Measurements from ENCODE around the gene ARL11.

The ARL11 gene

GRCh38 chr13:49649244-49649962 lies 21.1 kb downstream of the ARL11 start:
- DNase-seq (ENCODE audit: low spot score) = no peak

GRCh38 chr13:49649963-49650312 lies 21.6 kb downstream of the ARL11 start:
- no peak for DNase-seq (ENCODE audit: low spot score)

DNA sequence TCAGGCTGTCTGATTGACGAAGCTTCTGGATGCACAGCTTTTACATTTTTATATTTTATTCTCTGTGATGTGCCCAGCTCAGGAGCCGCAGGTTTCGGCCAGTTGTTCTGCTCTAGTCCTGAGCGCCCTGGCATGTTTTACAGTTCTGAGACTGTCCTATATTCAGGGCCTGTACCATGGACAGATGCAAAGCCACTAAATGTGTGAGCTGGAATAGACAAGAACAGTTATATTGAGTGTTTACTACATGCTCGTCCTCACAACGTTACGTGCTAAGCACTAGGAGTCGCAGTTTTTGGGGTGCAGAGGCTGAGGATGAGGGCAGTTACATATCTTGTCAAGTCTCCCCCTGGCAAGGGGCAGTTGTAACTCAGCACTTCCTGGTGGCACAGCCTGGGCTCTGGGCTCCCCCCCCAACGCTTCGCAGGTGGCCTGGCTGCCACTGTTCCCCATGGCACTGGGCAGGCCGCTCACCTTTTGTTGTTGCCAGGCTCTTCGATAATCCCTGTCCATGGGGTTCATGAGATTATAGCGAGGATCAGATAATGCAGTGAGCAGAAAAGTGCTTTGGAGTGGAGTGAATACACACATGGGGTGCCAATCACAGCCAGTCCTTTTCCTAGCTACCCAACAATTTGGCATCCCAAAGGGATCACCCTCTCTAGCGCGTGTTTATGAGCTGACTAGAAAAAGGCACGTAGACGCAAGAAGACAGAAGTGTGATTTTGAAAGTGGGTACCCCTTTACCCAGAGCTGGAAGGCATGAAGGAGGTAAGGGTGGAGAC lies 23.5 kb downstream of the ARL11 start:
- DNase-seq (ENCODE audit: low spot score) = no peak

- no peak for DNase-seq (ENCODE audit: low spot score)
These were observed 24.3 kb downstream of the ARL11 start for GRCh38 chr13:49652355-49653305.

DNA sequence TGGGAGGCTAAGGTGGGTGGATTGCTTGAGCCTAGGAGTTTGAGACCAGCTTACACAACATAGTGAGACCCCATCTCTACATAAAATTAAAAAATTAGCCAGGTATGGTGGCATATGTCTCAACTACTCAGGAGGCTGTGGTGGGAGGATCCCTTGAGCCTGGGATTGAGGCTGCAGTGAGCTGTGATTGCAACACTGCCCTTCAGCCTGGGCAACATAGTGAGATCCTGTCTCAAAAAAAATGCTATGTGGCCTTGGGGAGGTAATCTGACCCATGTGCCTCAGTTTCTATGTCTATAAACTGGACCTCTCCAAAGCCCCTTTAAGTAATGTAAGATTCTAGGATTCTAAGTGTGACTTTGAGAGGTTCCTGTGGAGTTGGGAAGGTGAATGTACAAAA lies 25.2 kb downstream of the ARL11 start:
- no peak for DNase-seq (ENCODE audit: low spot score)

DNA sequence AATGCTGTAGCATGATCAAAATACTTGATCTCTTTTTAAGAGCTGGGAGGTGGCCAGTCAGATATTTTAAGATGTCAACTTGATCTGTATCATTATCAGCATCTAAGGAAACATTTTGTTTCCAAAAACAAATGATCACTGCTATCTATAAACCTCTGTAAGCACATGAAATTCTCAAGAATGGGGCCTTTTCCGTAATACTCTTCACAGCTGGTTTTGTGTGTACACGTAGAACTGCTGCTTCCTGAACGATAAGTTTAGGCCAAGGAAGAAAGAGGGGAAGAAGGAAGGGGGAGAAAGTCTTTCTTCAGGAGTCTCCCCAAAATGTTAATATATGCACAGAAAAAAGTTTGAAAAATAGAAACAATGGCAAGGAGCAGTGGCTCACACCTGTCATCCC lies 25.7 kb downstream of the ARL11 start:
- no peak for DNase-seq (ENCODE audit: low spot score)

DNA sequence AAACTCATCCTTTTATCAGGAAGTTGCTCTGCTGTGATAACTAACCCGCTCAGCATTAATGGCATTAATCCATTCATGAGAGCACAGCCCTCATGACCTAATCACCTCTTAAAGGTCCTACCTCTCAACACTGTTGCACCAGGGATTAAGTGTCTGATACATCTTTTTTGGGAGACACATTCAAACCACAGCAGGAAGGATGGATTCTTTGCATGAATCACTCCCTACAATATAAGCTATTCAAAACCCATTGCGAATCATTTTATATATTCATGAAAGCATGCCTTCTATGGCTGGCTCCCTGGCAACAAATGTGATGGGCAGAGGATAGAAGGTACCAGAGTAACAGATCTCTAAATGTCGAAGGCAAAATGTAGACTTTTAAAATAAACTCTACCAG lies 27.6 kb downstream of the ARL11 start:
- DNase-seq (ENCODE audit: low spot score) = no peak

DNA sequence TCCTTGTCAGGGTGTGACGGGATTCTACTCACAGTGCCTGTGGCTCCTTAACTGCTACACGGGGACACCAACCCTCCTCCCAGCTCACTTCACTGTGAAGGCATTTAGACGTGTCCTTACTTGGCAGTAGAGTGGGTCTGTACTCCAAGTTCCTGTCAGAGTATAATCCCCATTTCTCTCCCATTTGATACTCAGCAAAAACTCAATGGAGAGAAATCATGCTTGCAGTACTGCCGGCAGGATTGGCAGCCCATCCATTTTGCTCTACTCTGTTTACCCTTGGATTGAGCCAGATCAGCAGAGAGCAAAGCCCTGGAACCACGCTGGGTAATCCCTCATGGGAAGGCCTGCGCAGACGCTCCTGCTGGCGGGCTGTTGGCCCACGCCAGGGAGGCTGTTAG lies 28.9 kb downstream of the ARL11 start:
- DNase-seq (ENCODE audit: low spot score) = peak; percentile 16

GRCh38 chr13:49664606-49665005 lies 36.3 kb downstream of the ARL11 start:
- DNase-seq (ENCODE audit: low spot score) = no peak

DNA sequence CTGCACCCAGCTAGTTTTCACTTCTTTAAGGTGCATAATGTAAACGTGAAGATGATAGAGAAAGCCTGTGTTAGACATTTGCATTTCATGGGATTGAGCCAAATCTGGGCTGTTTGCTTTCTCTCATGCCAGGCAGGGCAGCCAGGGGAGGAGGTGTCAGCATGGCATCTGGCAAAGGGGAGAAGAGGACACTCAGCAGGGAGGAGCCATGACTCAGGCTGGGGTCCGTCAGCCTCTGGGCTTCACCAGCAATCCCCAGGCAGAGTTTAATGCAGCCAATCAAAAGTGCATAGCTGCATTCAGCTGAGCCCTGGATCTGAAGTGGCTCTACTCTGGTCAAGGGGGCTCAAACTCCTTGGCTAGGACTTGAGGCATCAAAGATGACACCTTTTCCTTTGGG lies 39.5 kb downstream of the ARL11 start:
- DNase-seq (ENCODE audit: low spot score) = no peak

DNA sequence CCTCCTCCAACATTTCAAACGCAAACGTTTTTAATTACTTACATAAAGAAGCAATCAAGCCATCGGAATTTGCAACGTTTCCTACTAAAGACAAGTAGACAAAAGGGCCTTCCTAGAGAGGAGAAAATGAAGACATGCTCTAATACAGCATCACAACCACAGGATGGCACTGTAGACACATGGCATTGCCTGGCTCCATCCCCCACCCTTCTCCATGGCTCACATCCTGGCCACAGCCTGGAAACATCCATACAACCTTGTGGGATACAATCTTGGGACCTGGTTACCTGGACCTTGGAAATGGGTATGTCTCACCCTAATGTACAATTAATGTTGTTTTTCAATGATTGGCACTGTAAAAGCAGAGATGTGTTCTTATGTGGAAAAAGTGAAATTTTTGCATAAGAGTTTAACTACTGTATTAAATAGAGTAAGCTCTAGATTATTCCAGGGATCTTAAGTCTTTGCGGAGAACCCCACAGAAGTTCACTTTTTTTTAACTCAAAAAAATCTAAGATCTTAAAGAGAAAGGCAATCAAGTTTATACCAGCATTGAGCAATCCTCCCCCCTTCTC lies 41.5 kb downstream of the ARL11 start:
- DNase-seq (ENCODE audit: low spot score) = peak; percentile 72

- DNase-seq (ENCODE audit: low spot score) = no peak
These were observed 42.5 kb downstream of the ARL11 start for GRCh38 chr13:49670828-49671227.

GRCh38 chr13:49676581-49677298 lies 48.4 kb downstream of the ARL11 start:
- DNase-seq (ENCODE audit: low spot score) = no peak

GRCh38 chr13:49678191-49678914 lies 50.0 kb downstream of the ARL11 start:
- no peak for DNase-seq (ENCODE audit: low spot score)

DNA sequence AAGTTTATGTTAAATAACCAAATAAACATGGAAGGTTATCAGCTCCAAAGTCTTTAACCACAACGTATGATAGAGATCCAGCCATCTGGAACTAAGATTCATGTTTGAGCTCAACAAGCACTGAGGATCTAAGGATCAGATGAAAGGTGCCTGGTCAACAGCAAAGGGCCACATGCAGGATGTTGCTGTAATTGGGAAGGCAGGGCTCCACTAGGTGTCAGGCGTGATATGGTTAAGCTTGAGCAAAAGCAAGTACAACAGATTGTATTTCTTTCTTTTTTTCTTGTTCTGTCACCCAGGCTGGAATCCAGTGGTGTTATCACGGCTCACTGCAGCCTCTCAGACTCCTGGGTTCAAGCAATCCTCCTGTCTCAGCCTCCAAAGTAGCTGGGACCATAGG lies 50.9 kb downstream of the ARL11 start:
- DNase-seq (ENCODE audit: low spot score) = no peak

DNA sequence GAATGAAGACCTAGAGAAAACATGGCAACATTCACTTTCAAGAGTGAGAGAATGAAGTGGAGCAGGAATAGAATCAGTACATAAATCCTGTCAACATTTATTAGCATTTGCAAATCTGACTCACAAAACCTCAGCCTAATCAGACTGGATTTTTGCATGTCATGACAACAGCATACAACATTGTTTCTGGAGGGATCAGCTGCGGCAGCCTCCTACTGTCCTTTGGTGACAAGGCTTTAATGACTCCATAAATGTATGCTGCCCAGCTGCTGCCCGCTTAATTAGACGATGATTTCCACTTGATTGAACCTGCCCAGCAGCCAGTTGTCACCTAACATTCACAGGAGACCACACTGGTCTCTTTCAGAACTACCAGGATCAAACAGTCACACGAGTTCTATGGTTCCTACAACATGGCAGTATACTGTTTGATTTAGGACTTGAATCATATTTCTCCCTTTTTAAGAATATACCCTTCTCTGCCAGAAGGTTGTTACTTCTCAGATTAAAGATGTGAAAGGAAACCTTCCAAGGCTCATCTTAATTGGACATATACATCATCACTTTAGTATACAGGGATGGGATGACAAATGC lies 53.6 kb downstream of the ARL11 start:
- no peak for DNase-seq (ENCODE audit: low spot score)

Measured in globus pallidus (tissue), 1 donor.